Heart left ventricle (tissue), 16 donors: ENCODE measurements around the gene GPR141. TPM values are rescaled to one million over a fixed set of nuclear protein-coding genes. Genes with fewer than 3 reads are reported as not detected.
A peak's percentile ranks its signal among the peaks of the same experiment; 100 is the strongest.

Source experiments
- ATAC-seq, 4 donors: fragments of 200-7000 bp; cut with Tn5 transposase; one replicate each; pipeline ENCODE4 v1.9.1; 2020 to 2022; ENCODE audit warnings: moderate library complexity in 4 of 4, mild to moderate bottlenecking in 3 of 4, moderate number of reproducible peaks in 1 of 4
- DNase-seq, 5 donors: peaks; one replicate each; pipeline ENCODE4 v3.0.0-alpha.2; 2020
- H3K27ac ChIP-seq, 12 donors: fragments of 200-600 bp; sonication (generic) in 4 of 12; one replicate each; pipeline versions ENCODE4 v1.5.0 to v1.8.0; 2016 to 2022; ENCODE audit warnings: mild to moderate bottlenecking in 2 of 12
- H3K27me3 ChIP-seq, 9 donors: fragments of 200-600 bp; sonication (generic) in 2 of 9; one replicate each; pipeline versions ENCODE4 v1.5.1 to v1.8.0; 2016 to 2022; ENCODE audit warnings: mild to moderate bottlenecking in 3 of 9
- H3K36me3 ChIP-seq, 9 donors: fragments of 200-600 bp; sonication (generic) in 2 of 9; one replicate each; pipeline versions ENCODE4 v1.5.0 to v1.8.0; 2018 to 2022; ENCODE audit warnings: mild to moderate bottlenecking in 2 of 9
- H3K4me1 ChIP-seq, 12 donors: fragments of 200-600 bp; sonication (generic) in 4 of 12; one replicate each; pipeline versions ENCODE4 v1.5.0 to v1.8.0; 2016 to 2022; ENCODE audit warnings: mild to moderate bottlenecking in 3 of 12
- H3K4me3 ChIP-seq, 12 donors: fragments of 200-600 bp; sonication (generic) in 4 of 12; one replicate each; pipeline versions ENCODE4 v1.5.0 to v1.8.0; 2017 to 2022; ENCODE audit warnings: mild to moderate bottlenecking in 9 of 12, moderate library complexity in 4 of 12
- H3K9me3 ChIP-seq, 12 donors: fragments of 200-600 bp; sonication (generic) in 4 of 12; one replicate each; pipeline versions ENCODE4 v1.5.0 to v1.8.0; 2016 to 2022; ENCODE audit warnings: mild to moderate bottlenecking in 1 of 12
- POLR2A ChIP-seq, 2 donors: fragments of 450-650 bp; IDR thresholded peaks; one replicate each; pipeline ENCODE4 v1.6.1; 2017; ENCODE audit warnings: antibody characterized with exemption in 2 of 2, mild to moderate bottlenecking in 2 of 2, moderate library complexity in 2 of 2
- WGBS, 4 donors: extraction: QIAGEN DNeasy Blood & Tissue Kit in 2 of 4; methylation state at CpG; one replicate each; pipeline versions ENCODE4 v1.1.5 to v1.1.7; 2013 to 2018; 5-methylcytosine and 5-hydroxymethylcytosine counted together
- intact Hi-C, 10 donors: fragments of 100-400 bp; cut with DNase I; formaldehyde crosslinking; loops; one replicate each; pipeline versions ENCODE4 v1.11.1 to v1.14.2; 2022
- polyA plus RNA-seq, 2 donors: library from polyadenylated mRNA; stranded (reverse); fragments of 200-250 nt; gene quantifications; one replicate each; pipeline ENCODE4 v1.2.3, GENCODE V29; 2013
- total RNA-seq, 9 donors: library from RNA; depleted of rRNA in 2 of 9; stranded (reverse); fragments of >200 nt in 2 of 9; fragmentation: NEBNext Ultra II Directional in 3 of 9; extraction: Animal tissue kit (Norgen Biotek cat#: 25700) in 3 of 9; gene quantifications; one replicate each; pipeline versions ENCODE4 v1.1.0 to v1.2.4, GENCODE V29; 2016 to 2023
- TF ChIP-seq, protein P1 (sequence below), 12 donors: fragments of 200-600 bp; sonication (generic) in 4 of 12; IDR thresholded peaks; one replicate each; pipeline versions ENCODE4 v1.5.0 to v1.8.0; 2018 to 2022; ENCODE audit warnings: antibody characterized with exemption in 12 of 12, mild to moderate bottlenecking in 5 of 12
- donor health status: ischemic (EF 13 %, LVEDD 7.1; RV severe dilation, severe dysfunction).
- donor health status: healthy with polysubstance abuse.
- donor health status: DM: no; HTN: yes; CAD: no.
- donor health status: DM: no; HTN: no; CAD: no.
- donor health status: ischemic (EF 25% LVEDD 6.9; RV normal size, moderate dysfunction).
- donor health status: ischemic (EF 25% LVEDD 5.7; RV mildly dilated, moderate dysfunction).
- donor health status: healthy.
- donor health status: DM: yes; HTN: yes; CAD: no.
- donor health status: ischemic (EF 35%, LVEDD 5.7; RV mildly dilated, moderate dysfunction).
- donor health status: nonischemic (EF 11% LVEDD 7.7; RV severe dilation, severe dysfunction).
- donor health status: DM: yes; HTN: yes; CAD: no.
- donor health status: PGD.
- donor health status: ischemic (EF 29% LVEDD 5.4; RV normal size, mild dysfunction).
- donor health status: nonischemic (EF 23%, LVEDD 6.1; RV moderate dilation, normal function).

The GPR141 gene
- total and polyA plus RNA-seq, 11 donors = 0.11 to 5.2 (median 0.53) TPM; not detected in 3

DNA sequence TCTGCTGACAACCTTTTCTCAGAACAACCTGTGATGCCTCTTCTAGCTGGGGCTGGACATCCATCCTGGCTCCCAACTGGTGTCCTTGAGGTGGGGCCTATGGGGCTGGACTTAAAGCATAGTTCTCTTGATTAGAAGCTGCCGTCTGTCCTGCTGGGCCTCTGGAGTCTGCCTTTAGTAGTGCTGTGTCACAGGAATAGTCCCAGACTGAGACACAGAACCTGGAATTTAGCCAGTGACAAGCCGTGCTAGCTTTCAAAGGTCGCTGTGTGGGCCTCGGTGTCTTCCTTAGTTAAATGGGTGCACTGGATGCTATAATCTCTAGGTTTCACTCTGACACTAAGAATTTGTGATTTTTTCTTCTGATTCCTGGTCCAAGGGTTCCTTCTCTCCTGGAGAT lies 41.2 kb downstream of the GPR141 start:
- Histone ChIP-seq H3K9me3 (no peaks in the 10 kb centered on the region), H3K36me3 (no peaks in the 10 kb centered on the region), H3K4me1 (peaks cover 0 to 19% (median 10%) of the 10 kb centered on the region in 12 donors), H3K27me3 (no peaks in the 10 kb centered on the region), H3K4me3 (no peak overlapping the region), H3K27ac (no peak overlapping the region)
- intact Hi-C loops = no loop called here
- peak; percentile 47 to 88 (median 74) for ATAC-seq
- DNase-seq = peak in 2 of 5 donors; percentile 26 to 40
- 52 to 69% (median 63%) methylated on average over 4 of the region's 4 CpGs for WGBS, 4 donors
- TF ChIP-seq POLR2A (IDR thresholded peaks at IDR 0.05) = no peak
- TF ChIP-seq, protein P1, sequence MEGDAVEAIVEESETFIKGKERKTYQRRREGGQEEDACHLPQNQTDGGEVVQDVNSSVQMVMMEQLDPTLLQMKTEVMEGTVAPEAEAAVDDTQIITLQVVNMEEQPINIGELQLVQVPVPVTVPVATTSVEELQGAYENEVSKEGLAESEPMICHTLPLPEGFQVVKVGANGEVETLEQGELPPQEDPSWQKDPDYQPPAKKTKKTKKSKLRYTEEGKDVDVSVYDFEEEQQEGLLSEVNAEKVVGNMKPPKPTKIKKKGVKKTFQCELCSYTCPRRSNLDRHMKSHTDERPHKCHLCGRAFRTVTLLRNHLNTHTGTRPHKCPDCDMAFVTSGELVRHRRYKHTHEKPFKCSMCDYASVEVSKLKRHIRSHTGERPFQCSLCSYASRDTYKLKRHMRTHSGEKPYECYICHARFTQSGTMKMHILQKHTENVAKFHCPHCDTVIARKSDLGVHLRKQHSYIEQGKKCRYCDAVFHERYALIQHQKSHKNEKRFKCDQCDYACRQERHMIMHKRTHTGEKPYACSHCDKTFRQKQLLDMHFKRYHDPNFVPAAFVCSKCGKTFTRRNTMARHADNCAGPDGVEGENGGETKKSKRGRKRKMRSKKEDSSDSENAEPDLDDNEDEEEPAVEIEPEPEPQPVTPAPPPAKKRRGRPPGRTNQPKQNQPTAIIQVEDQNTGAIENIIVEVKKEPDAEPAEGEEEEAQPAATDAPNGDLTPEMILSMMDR (IDR thresholded peaks at IDR 0.05) = no peak

DNA sequence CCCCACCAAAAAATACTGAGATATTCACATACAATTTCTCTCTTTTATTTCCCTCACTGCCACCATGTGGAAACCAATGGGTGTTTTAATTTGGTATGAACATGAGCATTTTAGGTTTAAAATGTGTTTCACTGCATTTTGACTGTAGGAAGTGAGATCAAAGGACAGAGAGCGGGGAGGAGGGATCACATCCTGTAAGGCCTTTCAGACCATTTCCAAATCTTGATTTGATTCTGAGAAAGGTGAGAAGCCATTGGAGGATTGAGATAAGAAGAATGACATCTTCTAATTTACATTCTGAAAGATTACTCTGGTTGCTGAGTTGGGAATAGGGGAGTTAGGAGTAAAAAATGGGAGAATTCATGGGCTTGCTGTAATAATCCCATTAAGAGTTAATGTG lies 42.5 kb downstream of the GPR141 start:
- Histone ChIP-seq H3K9me3 (no peaks in the 10 kb centered on the region), H3K36me3 (no peaks in the 10 kb centered on the region), H3K27me3 (no peaks in the 10 kb centered on the region), H3K27ac (no peak overlapping the region), H3K4me3 (no peak overlapping the region), H3K4me1 (peaks cover 0 to 26% (median 12%) of the 10 kb centered on the region in 12 donors)
- ATAC-seq (no peak), DNase-seq (no peak)
- TF ChIP-seq, protein P1 (IDR thresholded peaks at IDR 0.05) = no peak
- TF ChIP-seq POLR2A (IDR thresholded peaks at IDR 0.05) = no peak
- WGBS, 4 donors = 89 to 100% (median 95%) methylated on average over 1 of the region's 1 CpG
- intact Hi-C loops = no loop called here

DNA sequence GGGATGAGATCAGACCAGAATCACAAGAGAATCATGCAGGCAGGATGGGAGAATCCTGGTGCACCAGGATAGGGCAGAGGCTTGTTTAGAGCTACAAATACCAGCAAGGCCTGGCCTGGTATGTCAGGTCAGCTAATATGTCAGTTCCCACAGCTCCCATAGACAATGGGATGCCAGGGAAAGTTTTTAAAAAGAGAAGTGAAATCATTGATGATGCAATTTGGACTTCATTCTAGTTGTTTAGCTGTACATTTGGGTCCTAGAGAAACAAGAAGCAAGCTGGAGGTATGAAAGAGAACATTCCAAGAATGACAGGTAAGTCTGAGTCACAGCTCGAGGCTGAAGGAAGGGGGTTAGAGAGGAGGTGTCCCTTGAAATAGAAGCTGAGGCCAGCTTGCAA lies 45.2 kb downstream of the GPR141 start:
- DNase-seq = no peak
- Histone ChIP-seq H3K4me3 (no peak overlapping the region), H3K36me3 (no peaks in the 10 kb centered on the region), H3K27ac (peak overlapping the region in 4 of 12 donors; percentile 14 to 66 (median 29)), H3K27me3 (no peaks in the 10 kb centered on the region), H3K9me3 (no peaks in the 10 kb centered on the region), H3K4me1 (peaks cover 0 to 33% (median 12%) of the 10 kb centered on the region in 12 donors)
- peak in 2 of 4 donors; percentile 21 to 22 for ATAC-seq
- intact Hi-C loops = no loop called here
- TF ChIP-seq, protein P1 (IDR thresholded peaks at IDR 0.05) = no peak
- no peak for TF ChIP-seq POLR2A (IDR thresholded peaks at IDR 0.05)
- WGBS, 4 donors = 10 to 36% (median 26%) methylated on average over 1 of the region's 1 CpG

DNA sequence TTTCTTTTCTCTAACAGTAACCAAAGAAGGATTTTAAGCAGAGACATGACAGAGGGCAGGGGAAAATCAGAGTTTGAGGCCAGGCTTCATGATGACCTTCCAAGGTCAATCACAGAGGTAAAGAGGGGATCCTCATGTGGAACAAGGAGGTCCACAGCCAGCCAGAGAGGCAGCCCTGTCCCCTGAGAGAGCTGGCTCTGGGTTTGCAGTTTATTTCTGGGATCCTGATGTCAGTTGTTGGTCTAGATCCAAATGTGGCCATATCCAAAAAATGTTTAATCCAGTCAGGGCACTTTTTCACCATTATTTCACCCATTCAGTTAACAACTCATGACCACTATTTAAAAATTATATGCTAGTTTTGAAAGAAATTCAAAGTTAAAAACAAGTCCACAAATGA lies 45.6 kb downstream of the GPR141 start:
- Histone ChIP-seq H3K27me3 (no peaks in the 10 kb centered on the region), H3K36me3 (no peaks in the 10 kb centered on the region), H3K4me3 (no peak overlapping the region), H3K9me3 (no peaks in the 10 kb centered on the region), H3K27ac (peak overlapping the region in 4 of 12 donors; percentile 14 to 66 (median 29)), H3K4me1 (peaks cover 0 to 33% (median 12%) of the 10 kb centered on the region in 12 donors)
- TF ChIP-seq, protein P1 (IDR thresholded peaks at IDR 0.05) = no peak
- TF ChIP-seq POLR2A (IDR thresholded peaks at IDR 0.05) = no peak
- ATAC-seq = peak in 3 of 4 donors; percentile 60 to 82 (median 72)
- intact Hi-C loops = no loop called here
- DNase-seq = peak in 1 of 5 donors; percentile 32
